ENCODE measurements around the gene IQGAP2. TPM values are rescaled to one million over a fixed set of nuclear protein-coding genes. Genes with fewer than 3 reads are reported as not detected.

The IQGAP2 gene
- total RNA-seq, 1 experiment from 2014 or later = not detected

GRCh38 chr5:76746677-76747076 lies 343.6 kb downstream of the IQGAP2 start:
- no peaks in the 10 kb centered on the region for H3K79me2 ChIP-seq (ENCODE audit: low read depth)
- no peaks in the 10 kb centered on the region for H3K36me3 ChIP-seq (ENCODE audit: low read depth)
- H3K4me1 ChIP-seq (replicated peaks; ENCODE audit: insufficient read depth) = no peaks in the 10 kb centered on the region
- no peaks in the 10 kb centered on the region for H3K27me3 ChIP-seq (ENCODE audit: insufficient read depth, low read depth)
- no peak for DNase-seq
- ChIA-PET POLR2A (ENCODE audit: unreplicated experiment) (no interaction called here), CTCF (no interaction called here)
- no peaks in the 10 kb centered on the region for H4K20me1 ChIP-seq (ENCODE audit: insufficient read depth)
- H3F3A ChIP-seq (ENCODE audit: insufficient read depth, low read depth) = no peaks in the 10 kb centered on the region
- TF ChIP-seq CTCF (conservative IDR thresholded peaks at IDR 0.05) (no peak), EZH2 (IDR thresholded peaks at IDR 0.05; ENCODE audit: low read depth) (no peak)
- H3K9me3 ChIP-seq (ENCODE audit: insufficient read depth, low read depth) = no peaks in the 10 kb centered on the region
- no peaks in the 10 kb centered on the region for H3K9me2 ChIP-seq (ENCODE audit: insufficient read depth)
- no peak overlapping the region for H3K27ac ChIP-seq
- intact Hi-C loops (cut with micrococcal nuclease; ENCODE audit: unreplicated experiment) = no loop called here
- no peak overlapping the region for H3K4me2 ChIP-seq
- no TSS peak for BruUV-seq (replicated peaks)
- H3K4me3 ChIP-seq = no peak overlapping the region
- H2AFZ ChIP-seq = no peak overlapping the region

DNA sequence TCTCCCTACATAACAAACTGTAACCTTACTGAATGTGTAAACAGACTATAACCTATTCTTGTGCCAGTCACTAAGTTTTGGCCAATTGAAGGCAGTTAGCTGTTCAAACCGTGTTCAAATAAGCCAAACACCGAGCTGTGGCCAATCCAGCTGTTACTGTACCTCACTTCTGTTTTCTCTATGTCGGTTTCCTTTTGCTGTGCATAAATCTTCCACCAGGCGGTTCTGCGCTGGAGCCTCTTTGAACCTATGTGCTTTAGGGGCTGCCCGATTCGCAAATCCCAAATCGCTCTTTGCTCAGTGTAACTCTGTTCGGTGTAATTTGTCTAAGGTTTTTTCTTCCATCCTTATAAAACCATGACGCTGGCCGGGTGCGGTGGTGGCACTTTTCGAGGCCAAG lies 344.6 kb downstream of the IQGAP2 start:
- DNase-seq = no peak
- TF ChIP-seq CTCF (conservative IDR thresholded peaks at IDR 0.05) = no peak
- no peak for TF ChIP-seq EZH2 (IDR thresholded peaks at IDR 0.05; ENCODE audit: low read depth)
- BruUV-seq (replicated peaks) = no TSS peak
- intact Hi-C loops (cut with micrococcal nuclease; ENCODE audit: unreplicated experiment) = no loop called here
- no peaks in the 10 kb centered on the region for H3K9me2 ChIP-seq (ENCODE audit: insufficient read depth)
- H4K20me1 ChIP-seq (ENCODE audit: insufficient read depth) = no peaks in the 10 kb centered on the region
- no peaks in the 10 kb centered on the region for H3K9me3 ChIP-seq (ENCODE audit: insufficient read depth, low read depth)
- H3K4me2 ChIP-seq = no peak overlapping the region
- no peaks in the 10 kb centered on the region for H3K4me1 ChIP-seq (replicated peaks; ENCODE audit: insufficient read depth)
- H3F3A ChIP-seq (ENCODE audit: insufficient read depth, low read depth) = no peaks in the 10 kb centered on the region
- no peaks in the 10 kb centered on the region for H3K36me3 ChIP-seq (ENCODE audit: low read depth)
- POLR2A ChIA-PET (ENCODE audit: unreplicated experiment) = no interaction called here
- H2AFZ ChIP-seq = no peak overlapping the region
- H3K27ac ChIP-seq = no peak overlapping the region
- CTCF ChIA-PET = interaction anchor here (1.3 kb wide), 1 partner anchor 27 kb away, joined by 3 read pairs; no protein-coding TSS in a partner anchor
- no peaks in the 10 kb centered on the region for H3K27me3 ChIP-seq (ENCODE audit: insufficient read depth, low read depth)
- H3K79me2 ChIP-seq (ENCODE audit: low read depth) = no peaks in the 10 kb centered on the region
- no peak overlapping the region for H3K4me3 ChIP-seq

GRCh38 chr5:76751291-76751690 lies 348.2 kb downstream of the IQGAP2 start:
- BruUV-seq (replicated peaks) = no TSS peak
- Histone ChIP-seq H3K27me3 (ENCODE audit: insufficient read depth, low read depth) (no peaks in the 10 kb centered on the region), H4K20me1 (ENCODE audit: insufficient read depth) (no peaks in the 10 kb centered on the region), H3K9me3 (ENCODE audit: insufficient read depth, low read depth) (no peaks in the 10 kb centered on the region), H3K4me2 (no peak overlapping the region), H3K27ac (no peak overlapping the region), H3K4me3 (no peak overlapping the region), H3K36me3 (ENCODE audit: low read depth) (no peaks in the 10 kb centered on the region), H3K9me2 (ENCODE audit: insufficient read depth) (no peaks in the 10 kb centered on the region), H3F3A (ENCODE audit: insufficient read depth, low read depth) (no peaks in the 10 kb centered on the region), H3K4me1 (replicated peaks; ENCODE audit: insufficient read depth) (0 out of 2 replicates have a peak, but pooled peaks cover 2% of the 10 kb centered on the region), H3K79me2 (ENCODE audit: low read depth) (no peaks in the 10 kb centered on the region), H2AFZ (no peak overlapping the region)
- TF ChIP-seq CTCF (conservative IDR thresholded peaks at IDR 0.05) = no peak
- POLR2A ChIA-PET (ENCODE audit: unreplicated experiment) = no interaction called here
- DNase-seq = no peak
- intact Hi-C loops (cut with micrococcal nuclease; ENCODE audit: unreplicated experiment) = no loop called here
- CTCF ChIA-PET = no interaction called here
